GM21529 (cell line): ENCODE results near the gene IGSF10.
"Not testable (repeated sequence)": the region's sequence is repeated elsewhere in the genome, so short reads cannot be mapped to it uniquely, and the experiment has no call there.

Source experiments
- ATAC-seq: cut with Tn5 transposase; IDR thresholded peaks from one replicate; pipeline ENCODE4 v1.9.1; 2021; ENCODE audit not compliant: unreplicated experiment

The IGSF10 gene, protein sequence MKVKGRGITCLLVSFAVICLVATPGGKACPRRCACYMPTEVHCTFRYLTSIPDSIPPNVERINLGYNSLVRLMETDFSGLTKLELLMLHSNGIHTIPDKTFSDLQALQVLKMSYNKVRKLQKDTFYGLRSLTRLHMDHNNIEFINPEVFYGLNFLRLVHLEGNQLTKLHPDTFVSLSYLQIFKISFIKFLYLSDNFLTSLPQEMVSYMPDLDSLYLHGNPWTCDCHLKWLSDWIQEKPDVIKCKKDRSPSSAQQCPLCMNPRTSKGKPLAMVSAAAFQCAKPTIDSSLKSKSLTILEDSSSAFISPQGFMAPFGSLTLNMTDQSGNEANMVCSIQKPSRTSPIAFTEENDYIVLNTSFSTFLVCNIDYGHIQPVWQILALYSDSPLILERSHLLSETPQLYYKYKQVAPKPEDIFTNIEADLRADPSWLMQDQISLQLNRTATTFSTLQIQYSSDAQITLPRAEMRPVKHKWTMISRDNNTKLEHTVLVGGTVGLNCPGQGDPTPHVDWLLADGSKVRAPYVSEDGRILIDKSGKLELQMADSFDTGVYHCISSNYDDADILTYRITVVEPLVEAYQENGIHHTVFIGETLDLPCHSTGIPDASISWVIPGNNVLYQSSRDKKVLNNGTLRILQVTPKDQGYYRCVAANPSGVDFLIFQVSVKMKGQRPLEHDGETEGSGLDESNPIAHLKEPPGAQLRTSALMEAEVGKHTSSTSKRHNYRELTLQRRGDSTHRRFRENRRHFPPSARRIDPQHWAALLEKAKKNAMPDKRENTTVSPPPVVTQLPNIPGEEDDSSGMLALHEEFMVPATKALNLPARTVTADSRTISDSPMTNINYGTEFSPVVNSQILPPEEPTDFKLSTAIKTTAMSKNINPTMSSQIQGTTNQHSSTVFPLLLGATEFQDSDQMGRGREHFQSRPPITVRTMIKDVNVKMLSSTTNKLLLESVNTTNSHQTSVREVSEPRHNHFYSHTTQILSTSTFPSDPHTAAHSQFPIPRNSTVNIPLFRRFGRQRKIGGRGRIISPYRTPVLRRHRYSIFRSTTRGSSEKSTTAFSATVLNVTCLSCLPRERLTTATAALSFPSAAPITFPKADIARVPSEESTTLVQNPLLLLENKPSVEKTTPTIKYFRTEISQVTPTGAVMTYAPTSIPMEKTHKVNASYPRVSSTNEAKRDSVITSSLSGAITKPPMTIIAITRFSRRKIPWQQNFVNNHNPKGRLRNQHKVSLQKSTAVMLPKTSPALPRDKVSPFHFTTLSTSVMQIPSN (N-terminal part only)

DNA sequence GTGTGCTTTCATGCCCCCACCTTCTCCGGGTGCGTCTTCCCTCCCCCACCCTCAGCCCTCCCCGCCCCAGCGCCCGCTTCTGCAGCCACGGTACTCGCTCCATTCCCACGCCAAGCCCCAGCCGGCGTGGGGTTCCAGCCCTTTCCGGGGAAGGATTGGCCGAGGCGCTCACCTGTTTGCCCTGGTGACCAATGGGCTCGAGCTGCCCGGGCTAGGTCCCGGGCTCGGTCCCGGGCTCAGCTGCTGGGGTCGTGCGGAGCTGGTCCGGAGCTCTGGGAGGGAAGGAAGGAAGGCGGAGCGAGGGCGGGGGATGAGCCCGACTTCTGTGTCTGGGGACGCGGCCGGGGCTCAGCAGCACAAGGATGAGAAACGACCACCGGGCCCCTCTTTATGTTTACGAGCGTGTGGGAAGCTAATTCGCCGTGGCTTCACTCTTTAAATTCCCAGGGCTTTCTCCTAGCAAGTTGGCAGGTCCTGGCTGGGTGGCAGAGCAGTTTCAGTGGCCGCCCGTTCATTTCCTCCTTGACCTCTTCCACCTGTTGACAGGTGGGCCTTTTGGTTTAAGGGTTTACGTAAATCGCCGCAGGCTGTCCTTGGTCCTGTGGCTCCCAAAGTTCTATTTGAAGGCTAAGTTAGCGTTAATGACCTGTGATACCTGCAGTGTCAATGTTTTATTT lies at the start of gene IGSF10:
TSS of gene IGSF10 (minus strand) at position 288 of the 677 bp plus-strand sequence. CDS start 2,352 bp downstream, outside the sequence.
- ATAC-seq = no peak

DNA sequence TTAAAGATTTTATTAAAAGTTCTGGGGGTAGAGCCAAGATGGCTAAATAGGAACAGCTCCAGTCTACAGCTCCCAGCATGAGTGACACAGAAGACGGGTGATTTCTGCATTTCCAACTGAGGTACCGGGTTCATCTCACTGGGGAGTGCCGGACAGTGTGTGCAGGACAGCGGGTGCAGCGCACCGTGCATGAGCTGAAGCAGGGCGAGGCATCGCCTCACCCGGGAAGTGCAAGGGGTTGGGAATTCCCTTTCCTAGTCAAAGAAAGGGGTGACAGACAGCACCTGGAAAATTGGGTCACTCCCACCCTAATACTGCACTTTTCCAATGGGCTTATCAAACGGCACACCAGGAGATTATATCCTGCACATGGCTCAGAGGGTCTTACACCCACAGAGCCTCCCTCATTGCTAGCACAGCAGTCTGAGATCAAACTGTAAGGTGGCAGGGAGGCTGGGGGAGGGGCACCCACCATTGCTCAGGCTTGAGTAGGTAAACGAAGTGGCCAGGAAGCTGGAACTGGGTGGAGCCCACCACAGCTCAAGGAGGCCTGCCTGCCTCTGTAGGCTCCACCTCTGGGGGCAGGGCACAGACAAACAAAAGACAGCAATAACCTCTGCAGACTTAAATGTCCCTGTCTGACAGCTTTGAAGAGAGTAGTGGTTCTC lies 48.7 kb upstream of the IGSF10 start:
- not testable (repeated sequence) for ATAC-seq

DNA sequence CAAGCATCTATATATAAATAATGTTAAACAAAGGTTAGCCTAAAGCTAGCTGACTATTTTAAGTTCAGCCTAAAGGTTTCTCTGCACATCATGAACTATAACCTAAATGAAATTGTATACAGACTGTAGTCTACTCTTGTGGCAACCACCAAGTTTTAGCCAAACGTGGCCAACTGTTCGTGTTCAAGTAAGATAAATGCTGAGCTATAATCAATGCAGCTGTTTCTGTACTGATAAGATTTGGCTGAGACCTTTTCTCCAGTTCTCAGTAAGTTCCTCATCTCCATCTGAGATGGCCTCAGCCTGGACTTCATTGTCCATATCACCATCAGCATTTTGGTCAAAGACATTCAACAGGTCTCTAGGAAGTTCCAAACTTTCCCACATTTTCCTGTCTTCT lies 43.7 kb upstream of the IGSF10 start:
- ATAC-seq = no peak

DNA sequence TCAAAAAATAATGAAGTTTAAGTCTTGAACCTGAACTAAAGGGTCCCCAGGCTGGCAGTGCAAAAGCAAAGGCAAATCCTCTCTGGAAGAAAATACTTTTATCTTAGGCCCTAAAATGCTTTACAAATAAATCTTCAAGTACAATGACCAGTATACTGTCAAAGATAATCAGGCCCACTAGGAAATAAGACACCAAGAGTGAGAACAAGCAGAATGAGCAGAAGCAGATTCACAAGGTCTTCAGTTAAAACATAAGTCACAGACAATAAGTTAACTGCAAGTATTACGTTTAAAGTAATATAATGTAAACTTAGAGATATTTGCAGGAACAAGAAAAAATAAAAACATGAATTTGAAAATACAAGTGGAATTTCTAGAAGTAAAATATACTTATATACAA lies 42.2 kb upstream of the IGSF10 start:
- no peak for ATAC-seq

DNA sequence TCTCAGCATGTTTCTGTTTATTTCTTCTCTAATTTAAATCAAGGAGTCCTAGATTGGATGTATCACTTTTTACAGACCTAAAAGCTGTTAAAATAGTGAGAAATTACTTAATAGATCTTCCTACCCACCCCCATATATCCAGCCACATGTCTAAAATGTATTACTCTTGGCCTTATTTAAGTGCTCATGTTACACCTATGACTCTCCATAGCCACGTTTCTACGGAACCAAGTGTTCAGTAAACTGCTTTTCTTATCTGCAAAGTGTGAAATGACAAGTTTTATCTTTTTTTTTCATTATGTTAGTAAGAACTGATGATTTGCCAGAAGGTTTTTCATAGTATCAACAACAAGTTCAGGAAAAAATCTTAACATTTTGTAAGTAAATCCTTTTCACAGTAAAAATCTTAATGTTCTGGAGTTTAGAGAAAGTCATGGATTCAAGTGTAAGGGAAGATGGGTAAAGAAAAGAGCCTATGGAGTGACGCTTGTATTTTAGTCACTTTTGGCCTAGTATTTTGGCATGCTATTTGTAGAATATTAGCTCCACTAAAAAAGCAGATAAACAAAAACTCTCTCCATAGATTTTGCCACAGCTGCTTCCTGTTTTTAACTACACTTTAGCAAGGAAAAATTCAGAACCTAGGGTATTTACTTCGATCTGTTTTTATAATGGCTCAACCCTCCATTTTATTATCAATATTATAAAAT lies 41.2 kb upstream of the IGSF10 start:
- ATAC-seq = no peak

DNA sequence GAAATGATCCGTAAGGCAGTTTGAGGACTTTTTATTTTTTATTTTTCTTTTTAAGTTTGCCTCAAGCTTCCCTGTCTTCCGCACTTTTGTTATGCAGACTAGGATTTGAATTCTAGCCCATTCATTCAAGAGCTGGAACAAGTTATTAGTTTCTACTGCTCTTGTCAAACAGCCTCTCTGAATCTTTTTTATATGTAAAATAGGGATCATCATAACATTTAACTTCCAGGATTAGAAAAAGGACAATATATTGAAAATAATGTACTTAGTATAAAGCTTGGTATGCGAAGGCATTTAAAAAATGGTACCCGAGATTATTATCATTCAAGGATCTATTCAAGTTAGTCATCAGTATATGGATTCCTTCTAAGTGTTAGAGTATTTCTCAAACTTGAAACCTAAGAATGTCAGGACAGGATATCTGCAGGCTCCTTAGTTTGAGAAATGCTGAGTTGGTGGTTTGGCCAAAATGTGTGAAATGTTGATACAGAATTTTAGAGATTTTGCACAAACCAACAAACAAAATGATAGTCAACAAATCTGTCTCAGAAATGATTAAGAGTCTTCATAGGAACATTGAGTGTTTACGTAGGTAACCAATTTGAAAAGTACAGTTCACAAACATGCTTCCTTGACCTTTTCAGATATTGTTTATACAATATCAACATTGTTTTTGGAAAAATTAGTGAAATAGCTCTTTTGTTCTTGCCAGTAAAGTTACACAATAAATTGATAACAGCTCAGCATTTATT lies 40.5 kb upstream of the IGSF10 start:
- no peak for ATAC-seq

DNA sequence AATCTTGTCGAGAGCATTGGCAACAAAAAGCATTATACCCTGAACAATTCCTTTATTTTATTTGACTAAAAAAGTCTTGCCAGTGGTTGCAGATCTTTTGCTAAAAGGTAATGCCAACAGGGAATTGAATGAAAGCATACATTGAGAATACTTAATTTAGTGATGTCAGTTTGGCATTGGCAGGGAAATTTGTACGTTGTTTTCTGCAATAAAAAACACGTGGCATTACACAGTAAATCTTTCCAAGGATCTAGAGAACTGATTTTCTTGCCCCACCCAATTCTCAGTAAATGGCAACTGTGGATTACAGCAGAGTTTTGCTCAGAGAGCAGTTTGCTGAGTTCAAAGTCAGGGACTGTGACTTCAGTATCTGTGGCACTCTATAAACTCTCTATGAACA lies 38.3 kb upstream of the IGSF10 start:
- no peak for ATAC-seq

DNA sequence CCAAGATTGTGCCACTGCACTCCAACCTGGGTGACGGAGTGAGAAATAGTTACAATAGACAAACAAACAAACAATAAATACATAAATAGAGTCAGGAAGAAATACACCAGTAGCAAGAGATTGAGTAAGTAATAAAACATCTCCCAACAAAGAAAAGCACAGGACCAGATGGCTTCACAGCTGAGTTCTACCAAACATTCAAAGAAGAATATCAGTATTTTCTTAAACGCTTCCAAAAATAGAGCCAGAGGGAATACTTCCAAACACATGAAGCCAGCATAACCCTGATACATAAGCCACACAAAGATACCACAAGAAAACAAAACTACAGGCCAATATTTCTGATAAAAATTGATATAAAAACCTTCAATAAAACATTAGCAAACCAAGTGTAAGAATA lies 30.7 kb upstream of the IGSF10 start:
- ATAC-seq = no peak

DNA sequence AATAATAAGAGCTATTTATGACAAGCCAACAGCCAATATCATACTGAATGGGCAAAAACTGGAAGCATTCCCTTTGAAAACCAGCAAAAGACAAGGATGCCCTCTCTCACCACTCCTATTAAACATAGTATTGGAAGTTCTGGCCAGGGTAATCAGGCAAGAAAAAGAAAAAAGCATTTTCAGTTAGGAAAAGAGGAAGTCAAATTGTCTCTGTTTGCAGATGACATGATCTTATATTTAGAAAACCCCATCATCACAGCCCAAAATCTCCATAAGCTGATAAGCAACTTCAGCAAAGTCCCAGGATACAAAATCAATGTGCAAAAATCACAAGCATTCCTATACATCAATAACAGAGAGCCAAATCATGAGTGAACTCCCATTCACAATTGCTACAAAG lies 27.0 kb upstream of the IGSF10 start:
- not testable (repeated sequence) for ATAC-seq

DNA sequence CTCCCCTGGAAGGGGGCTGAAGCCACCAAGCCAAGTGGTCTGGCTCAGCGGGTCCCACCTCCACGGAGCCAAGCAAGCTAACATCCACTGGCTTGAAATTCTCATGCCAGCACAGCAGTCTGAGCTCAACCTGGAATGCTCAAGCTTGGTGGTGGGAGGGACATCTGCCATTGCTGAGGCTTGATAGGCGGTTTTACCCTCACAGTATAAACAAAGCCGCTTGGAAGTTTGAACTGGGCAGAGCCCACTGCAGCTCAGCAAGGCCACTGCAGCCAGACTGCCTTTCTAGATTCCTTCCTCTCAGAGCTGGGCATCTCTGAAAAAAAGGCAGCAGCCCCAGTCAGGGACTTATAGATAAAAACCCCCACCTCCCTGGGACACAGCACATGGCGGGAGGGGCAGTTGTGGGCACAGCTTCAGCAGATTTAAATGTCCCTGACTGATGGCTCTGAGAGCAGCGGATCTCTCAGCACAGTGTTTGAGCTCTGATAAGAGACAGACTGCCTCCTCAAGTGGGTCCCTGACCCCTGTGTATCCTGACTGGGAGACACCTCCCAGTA lies 23.2 kb upstream of the IGSF10 start:
- ATAC-seq = no peak

DNA sequence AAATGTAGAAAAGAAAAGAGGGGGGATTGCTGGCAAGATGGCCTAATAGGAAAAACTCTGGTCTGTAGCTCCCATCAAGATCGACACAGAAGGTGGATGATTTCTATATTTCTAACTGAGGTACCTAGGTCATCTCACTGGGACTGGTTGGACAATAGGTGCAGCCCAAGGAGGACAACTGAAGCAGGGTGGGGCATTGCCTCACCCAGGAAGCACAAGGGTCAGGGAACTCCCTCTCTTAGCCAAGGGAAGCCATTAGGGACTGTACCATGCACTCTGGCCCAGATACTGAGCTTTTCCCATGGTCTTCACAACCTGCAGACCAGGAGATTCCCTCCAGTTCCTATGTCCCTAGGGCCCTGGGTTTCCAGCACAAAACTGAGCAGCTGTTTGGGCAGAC lies 22.6 kb upstream of the IGSF10 start:
- ATAC-seq = no peak

DNA sequence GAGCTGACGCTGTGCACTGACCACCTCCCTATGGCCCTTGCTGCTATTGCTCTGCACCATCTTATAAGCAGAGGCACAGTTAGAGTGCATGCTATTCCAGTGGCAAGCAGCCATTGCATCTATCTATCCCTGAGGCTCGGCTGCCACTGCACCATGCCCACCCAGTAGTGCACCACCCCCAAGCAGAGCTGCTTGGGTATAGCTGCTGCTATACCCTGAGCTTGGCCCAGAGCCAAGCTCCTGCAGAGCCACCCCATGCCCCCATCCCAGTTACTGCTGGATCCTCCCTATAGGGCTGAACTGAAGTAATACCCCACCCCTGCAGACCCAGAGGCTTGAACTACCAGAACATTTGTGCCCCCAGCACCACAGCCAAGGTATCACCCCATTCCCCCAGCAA lies 19.6 kb upstream of the IGSF10 start:
- no peak for ATAC-seq

DNA sequence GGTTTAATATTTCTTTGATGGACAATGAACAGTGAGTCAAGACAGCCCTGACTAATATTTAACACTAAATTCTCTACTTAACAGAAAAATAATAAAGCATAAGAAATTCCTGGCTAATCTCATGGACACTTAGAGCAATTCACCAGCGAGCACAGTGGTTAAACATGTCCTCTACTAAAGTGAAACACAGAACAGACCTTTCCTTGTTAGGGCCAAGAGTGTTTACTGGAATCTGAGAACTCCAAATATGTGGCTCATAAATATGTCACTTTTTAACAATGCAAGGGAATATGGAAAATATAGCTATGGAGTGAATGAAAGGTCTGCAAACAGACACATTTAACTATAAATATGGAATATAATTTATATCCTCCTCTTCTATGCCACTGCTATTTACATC lies 18.6 kb upstream of the IGSF10 start:
- no peak for ATAC-seq

DNA sequence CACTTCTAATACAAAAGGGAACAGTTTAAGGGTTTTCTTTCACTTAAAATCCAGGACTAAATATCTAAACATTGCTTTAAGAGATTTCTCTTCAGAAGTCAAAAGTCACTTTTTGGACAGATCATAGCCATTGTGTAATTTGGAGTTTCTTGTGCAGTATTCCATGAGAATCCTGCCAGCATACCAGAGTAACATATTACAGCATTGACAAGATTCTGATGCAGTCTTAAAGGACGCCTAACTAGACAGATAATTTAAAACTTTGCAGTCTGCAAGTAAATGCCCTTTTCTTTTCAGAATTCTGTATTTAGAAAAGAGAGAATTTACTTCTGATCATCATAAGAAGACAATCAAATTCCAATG lies 17.5 kb upstream of the IGSF10 start:
- ATAC-seq = no peak

DNA sequence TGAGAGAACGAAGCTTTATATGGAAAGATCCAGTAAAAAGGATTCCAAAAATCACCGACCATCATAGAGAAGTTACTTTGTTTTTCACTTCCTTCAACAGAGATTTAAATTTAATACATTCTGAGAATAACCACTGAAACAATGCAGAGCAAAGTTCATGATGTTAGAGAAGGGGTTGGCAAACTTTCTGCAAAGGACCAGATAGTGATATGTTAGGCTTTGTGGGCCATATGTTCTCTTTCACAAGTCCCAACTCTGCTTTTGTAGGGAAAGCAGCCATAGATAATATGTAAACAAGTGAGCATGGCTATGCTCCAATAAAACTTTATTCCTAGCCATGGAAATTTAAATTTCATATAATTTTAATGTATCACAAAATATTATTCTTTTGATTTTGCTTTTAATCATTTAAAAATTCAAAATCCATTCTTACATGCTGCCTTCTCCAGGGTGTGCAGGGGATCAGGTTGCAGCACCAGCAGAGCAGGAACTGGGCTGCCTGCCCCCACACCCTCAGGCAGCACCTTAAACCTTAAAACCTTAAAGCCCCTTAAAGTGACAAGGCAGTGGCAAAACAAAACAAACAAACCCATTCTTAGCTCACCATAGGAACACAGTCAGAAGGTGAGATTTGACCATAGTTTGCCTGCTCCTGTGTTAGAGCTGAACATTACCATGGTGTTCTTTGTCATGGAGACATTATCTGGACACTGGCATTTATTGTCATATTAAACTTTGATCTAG lies 16.9 kb upstream of the IGSF10 start:
- ATAC-seq = no peak

DNA sequence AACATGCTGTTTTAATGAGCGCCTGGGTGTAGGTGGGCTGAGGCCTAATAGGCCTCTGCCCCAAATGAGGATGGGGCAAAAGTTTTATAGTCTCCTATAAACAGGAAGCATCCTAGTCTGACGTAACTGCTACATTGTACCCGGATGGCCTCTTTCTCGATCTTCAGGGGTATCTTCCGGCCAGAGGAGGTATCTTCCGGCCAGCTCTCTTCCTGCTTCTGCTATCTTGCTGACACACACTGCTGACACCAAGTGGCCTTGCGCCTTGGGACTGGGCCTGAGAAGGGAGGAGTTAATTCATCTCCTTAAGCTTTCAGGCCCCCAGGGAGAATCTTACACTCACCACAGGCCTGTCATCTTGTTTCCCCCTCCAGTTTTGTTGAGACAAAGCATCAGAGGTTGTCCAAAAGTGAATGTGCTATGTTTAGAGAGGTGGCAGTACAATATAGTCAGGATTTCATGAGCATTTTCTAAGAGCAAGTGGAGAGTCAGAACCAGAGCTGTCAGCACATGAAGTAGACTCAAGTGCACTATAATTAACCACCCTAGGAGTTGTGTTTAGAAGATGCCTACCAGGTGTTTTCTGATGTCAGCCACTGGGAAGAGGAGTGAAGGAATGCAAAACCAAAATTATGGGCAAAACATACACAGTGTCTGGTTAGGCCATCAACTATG lies 15.6 kb upstream of the IGSF10 start:
- no peak for ATAC-seq

DNA sequence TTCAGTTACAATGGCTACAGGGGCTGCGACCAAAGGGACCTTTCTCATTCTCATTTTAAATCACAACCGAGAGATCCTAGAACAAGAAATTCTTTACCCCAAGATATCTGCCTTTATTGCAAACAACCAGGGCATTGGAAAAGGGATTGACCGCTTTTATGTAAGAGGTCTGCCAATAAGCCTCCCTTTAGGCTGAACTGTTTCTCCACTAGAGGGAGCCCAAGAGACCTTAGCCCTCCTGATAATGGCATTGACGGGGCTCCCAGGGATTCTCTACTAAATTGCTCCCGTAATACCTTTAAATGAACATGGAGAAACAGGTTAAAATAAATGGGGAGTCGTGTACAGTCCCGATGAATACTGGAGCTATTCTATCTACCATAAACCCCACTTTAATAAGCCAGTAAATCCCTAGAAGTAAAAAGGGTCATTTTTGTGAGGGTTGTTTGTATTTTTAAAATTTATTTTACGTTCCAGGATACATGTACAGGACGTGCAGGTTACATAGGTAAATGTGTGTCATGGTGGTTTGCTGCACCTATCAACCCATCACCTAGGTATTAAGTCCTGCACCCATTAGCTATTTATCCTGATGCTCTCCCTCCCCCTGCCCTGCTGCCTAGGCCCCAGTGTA lies 7.5 kb upstream of the IGSF10 start:
- ATAC-seq = peak; percentile 79
